ENCODE data around the gene CPVL.

DNA sequence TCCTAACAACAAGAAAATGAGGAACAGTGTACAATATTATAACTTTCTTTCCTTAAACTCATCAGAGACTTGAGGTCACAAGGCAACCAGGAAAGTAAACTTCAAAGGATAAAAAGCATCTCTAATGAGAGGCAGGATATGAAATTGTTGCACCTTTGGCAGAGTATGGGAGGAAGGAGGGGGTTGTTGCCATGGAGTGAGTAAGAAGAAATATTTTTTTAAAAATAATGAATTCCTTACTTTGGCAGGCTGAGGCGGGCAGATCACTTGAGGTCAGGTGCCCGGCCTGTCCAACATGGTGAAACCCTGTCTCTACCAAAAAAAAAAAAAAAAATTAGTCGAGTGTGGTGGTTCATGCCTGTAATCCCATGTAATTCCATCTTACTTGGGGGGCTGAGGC is 27.1 kb upstream of the CPVL start:
- TF ChIP-seq, protein P1, sequence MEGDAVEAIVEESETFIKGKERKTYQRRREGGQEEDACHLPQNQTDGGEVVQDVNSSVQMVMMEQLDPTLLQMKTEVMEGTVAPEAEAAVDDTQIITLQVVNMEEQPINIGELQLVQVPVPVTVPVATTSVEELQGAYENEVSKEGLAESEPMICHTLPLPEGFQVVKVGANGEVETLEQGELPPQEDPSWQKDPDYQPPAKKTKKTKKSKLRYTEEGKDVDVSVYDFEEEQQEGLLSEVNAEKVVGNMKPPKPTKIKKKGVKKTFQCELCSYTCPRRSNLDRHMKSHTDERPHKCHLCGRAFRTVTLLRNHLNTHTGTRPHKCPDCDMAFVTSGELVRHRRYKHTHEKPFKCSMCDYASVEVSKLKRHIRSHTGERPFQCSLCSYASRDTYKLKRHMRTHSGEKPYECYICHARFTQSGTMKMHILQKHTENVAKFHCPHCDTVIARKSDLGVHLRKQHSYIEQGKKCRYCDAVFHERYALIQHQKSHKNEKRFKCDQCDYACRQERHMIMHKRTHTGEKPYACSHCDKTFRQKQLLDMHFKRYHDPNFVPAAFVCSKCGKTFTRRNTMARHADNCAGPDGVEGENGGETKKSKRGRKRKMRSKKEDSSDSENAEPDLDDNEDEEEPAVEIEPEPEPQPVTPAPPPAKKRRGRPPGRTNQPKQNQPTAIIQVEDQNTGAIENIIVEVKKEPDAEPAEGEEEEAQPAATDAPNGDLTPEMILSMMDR (conservative IDR thresholded peaks at IDR 0.05; ENCODE audit: low read depth, low read length) = no peak
- no peak for TF ChIP-seq POLR2A (IDR thresholded peaks at IDR 0.05; ENCODE audit: low read depth, low read length)
- TF ChIP-seq MXI1 (IDR thresholded peaks at IDR 0.05; ENCODE audit: borderline replicate concordance, low read depth, low read length) = no peak
- TF ChIP-seq FOS (IDR thresholded peaks at IDR 0.05; ENCODE audit: low read depth, low read length) = no peak
- TF ChIP-seq, protein P2, sequence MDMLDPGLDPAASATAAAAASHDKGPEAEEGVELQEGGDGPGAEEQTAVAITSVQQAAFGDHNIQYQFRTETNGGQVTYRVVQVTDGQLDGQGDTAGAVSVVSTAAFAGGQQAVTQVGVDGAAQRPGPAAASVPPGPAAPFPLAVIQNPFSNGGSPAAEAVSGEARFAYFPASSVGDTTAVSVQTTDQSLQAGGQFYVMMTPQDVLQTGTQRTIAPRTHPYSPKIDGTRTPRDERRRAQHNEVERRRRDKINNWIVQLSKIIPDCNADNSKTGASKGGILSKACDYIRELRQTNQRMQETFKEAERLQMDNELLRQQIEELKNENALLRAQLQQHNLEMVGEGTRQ (IDR thresholded peaks at IDR 0.05; ENCODE audit: low read depth, low read length) = no peak
- TF ChIP-seq RAD21 (IDR thresholded peaks at IDR 0.05; ENCODE audit: low read length) = no peak
- no peak for TF ChIP-seq SMC3 (IDR thresholded peaks at IDR 0.05; ENCODE audit: low read depth, low read length)

All from IMR-90 (cell line).